K562 (cell line): ENCODE data around the gene SLC13A4. TPM values are rescaled to one million over a fixed set of nuclear protein-coding genes. Genes with fewer than 3 reads are reported as not detected.

Source experiments
- DNMT1 ChIP-seq: fragments of 450-650 bp; IDR thresholded peaks from 2 replicates; pipeline ENCODE4 v1.6.1; 2016; ENCODE audit warnings: antibody characterized with exemption, mild to moderate bottlenecking
- EGR1 ChIP-seq: fragments of 450-650 bp; conservative IDR thresholded peaks from 2 replicates; pipeline ENCODE4 v1.6.1; 2017; ENCODE audit warnings: mild to moderate bottlenecking
- FOSL1 ChIP-seq: fragments of 200-800 bp; sonication (Bioruptor generic); conservative IDR thresholded peaks from 2 replicates; pipeline ENCODE4 v1.6.1; 2016; ENCODE audit warnings: missing genetic modification characterization, missing compliant biosample characterization
- HCFC1 ChIP-seq: IDR thresholded peaks from 2 replicates; pipeline ENCODE4 v1.6.1; 2012; ENCODE audit warnings: low read depth, low read length, improper control_type of control experiment
- HDAC6 ChIP-seq: IDR thresholded peaks from 2 replicates; pipeline ENCODE4 v1.6.1; 2012; ENCODE audit warnings: low read depth, mild to moderate bottlenecking, control low read depth, inconsistent platforms, low read length, moderate library complexity
- JUN ChIP-seq, 2 experiments: sonication (generic) in 1 of 2; formaldehyde crosslinking in 1 of 2; IDR thresholded peaks; 2 replicates each; pipeline versions ENCODE4 v1.6.1 to v1.8.0; 2012 to 2022; ENCODE audit warnings: borderline replicate concordance in 2 of 2, mild to moderate bottlenecking in 2 of 2, improper control_type of control experiment in 1 of 2, low read depth in 1 of 2, low read length in 1 of 2, missing genetic modification reagents in 1 of 2
- PHF20 ChIP-seq: fragments of 450-650 bp; IDR thresholded peaks from 2 replicates; pipeline ENCODE4 v1.6.1; 2018; ENCODE audit not compliant: partially characterized antibody
- PHF21A ChIP-seq: fragments of 450-650 bp; IDR thresholded peaks from 2 replicates; pipeline ENCODE4 v1.6.1; 2017; ENCODE audit warnings: low read depth, borderline replicate concordance
- RFX5 ChIP-seq: IDR thresholded peaks from 2 replicates; pipeline ENCODE4 v1.6.1; 2011; ENCODE audit warnings: low read depth, mild to moderate bottlenecking, improper control_type of control experiment, low read length
- SMAD2 ChIP-seq: fragments of 150-350 bp; IDR thresholded peaks from 2 replicates; pipeline ENCODE4 v1.6.1; 2014; ENCODE audit warnings: low read depth, mild to moderate bottlenecking, low read length
- SNIP1 ChIP-seq: fragments of 450-650 bp; IDR thresholded peaks from 2 replicates; pipeline ENCODE4 v1.7.1; 2017; ENCODE audit warnings: low read depth, mild to moderate bottlenecking
- SP2 ChIP-seq: IDR thresholded peaks from 2 replicates; pipeline ENCODE4 v1.6.1; 2011; ENCODE audit warnings: mild to moderate bottlenecking, low read depth, low read length, moderate library complexity; ENCODE audit not compliant: poor library complexity, severe bottlenecking; ENCODE audit errors: extremely low read depth
- SRF ChIP-seq, 2 experiments: fragments of 250-450, 450-650 bp in 1 of 2; sonication (Bioruptor Pico) in 1 of 2; sonication (generic) in 1 of 2; formaldehyde crosslinking; IDR thresholded peaks; 2 replicates each; pipeline versions ENCODE4 v1.5.0 to v1.5.1; 2020 to 2022; ENCODE audit warnings: mild to moderate bottlenecking in 1 of 2, missing genetic modification reagents in 1 of 2
- SRSF3 ChIP-seq: fragments of 200-400 bp; formaldehyde crosslinking; IDR thresholded peaks from 2 replicates; pipeline ENCODE4 v1.6.1; 2016; ENCODE audit warnings: mild to moderate bottlenecking, low read length, moderate library complexity; ENCODE audit not compliant: insufficient read depth
- TCFL5 ChIP-seq: fragments of 250-450 bp; sonication (Bioruptor Pico); conservative IDR thresholded peaks from 2 replicates; pipeline ENCODE4 v1.6.1; 2021; ENCODE audit warnings: mild to moderate bottlenecking, moderate library complexity, matching md5 sums
- ZEB2 ChIP-seq: fragments of 450-650 bp; IDR thresholded peaks from 2 replicates; pipeline ENCODE4 v1.6.1; 2016
- ZNF133 ChIP-seq: fragments of 250-450 bp; sonication (Bioruptor Pico); IDR thresholded peaks from 2 replicates; pipeline ENCODE4 v1.4.0; 2020; ENCODE audit warnings: mild to moderate bottlenecking
- ZNF140 ChIP-seq: fragments of 250-450 bp; sonication (Bioruptor Pico); IDR thresholded peaks from 2 replicates; pipeline ENCODE4 v1.8.0; 2021; ENCODE audit warnings: moderate library complexity, mild to moderate bottlenecking, inconsistent platforms
- ZNF384 ChIP-seq: IDR thresholded peaks from 2 replicates; pipeline ENCODE4 v1.6.1; 2012; ENCODE audit warnings: low read depth, low read length, improper control_type of control experiment
- ZNF444 ChIP-seq: fragments of 250-450 bp; sonication (Bioruptor Pico); IDR thresholded peaks from 2 replicates; pipeline ENCODE4 v1.4.0; 2020; ENCODE audit warnings: mild to moderate bottlenecking, moderate library complexity
- ZNF589 ChIP-seq: fragments of 200-800 bp; sonication (Bioruptor generic); IDR thresholded peaks from 2 replicates; pipeline ENCODE4 v1.6.1; 2016; ENCODE audit warnings: low read depth, missing genetic modification characterization, missing compliant biosample characterization
- ZNF76 ChIP-seq: fragments of 250-450 bp; sonication (Bioruptor Pico); IDR thresholded peaks from 2 replicates; pipeline ENCODE4 v1.4.0; 2020; ENCODE audit warnings: mild to moderate bottlenecking, moderate library complexity, borderline replicate concordance
- ZNF766 ChIP-seq: fragments of 200-800 bp; sonication (Bioruptor generic); conservative IDR thresholded peaks from 2 replicates; pipeline ENCODE4 v1.6.1; 2016; ENCODE audit warnings: missing genetic modification characterization, missing compliant biosample characterization
- polyA plus RNA-seq, 8 experiments: library from polyadenylated mRNA; depleted of rRNA in 4 of 8; stranded (reverse) in 5 of 8; unstranded in 3 of 8; fragments of >200 nt; fragmentation: Nextera tagmentation in 2 of 8; fragmentation: Illumina TruSeq in 1 of 8; extraction: Ambion mirVana in 2 of 8; extraction: Trizol in 1 of 8; gene quantifications; 2 replicates each; pipeline versions ENCODE4 v1.2.1 to v1.2.3, GENCODE V29; 2011 to 2014; ENCODE audit warnings: inconsistent platforms in 1 of 8, missing spikeins in 1 of 8
- total RNA-seq, 7 experiments: library from RNA; depleted of rRNA in 6 of 7; stranded (reverse); fragments of >200 nt in 6 of 7; fragmentation: Illumina TruSeq in 2 of 7; extraction: Trizol in 2 of 7; gene quantifications; 2 replicates each; pipeline versions ENCODE4 v1.2.1 to v1.2.3, GENCODE V29; 2011 to 2021; ENCODE audit warnings: low replicate concordance in 1 of 7
- TF ChIP-seq, protein P1 (sequence below): fragments of 200-800 bp; sonication (Bioruptor generic); IDR thresholded peaks from 2 replicates; pipeline ENCODE4 v1.6.1; 2017; ENCODE audit warnings: missing genetic modification characterization, missing compliant biosample characterization
- TF ChIP-seq, protein P2 (sequence below): fragments of 450-650 bp; formaldehyde crosslinking; IDR thresholded peaks from 2 replicates; pipeline ENCODE4 v1.4.0; 2020; ENCODE audit warnings: mild to moderate bottlenecking, moderate library complexity
- TF ChIP-seq, protein P3 (sequence below): fragments of 250-450 bp; sonication (Bioruptor Pico); IDR thresholded peaks from 2 replicates; pipeline ENCODE4 v1.5.0; 2020; ENCODE audit warnings: mild to moderate bottlenecking, borderline replicate concordance

SLC13A4 gene
- total and polyA plus RNA-seq, 9 of the 15 experiments (the other 6 are each of a cell fraction or from before 2014, with no cell fraction given), result 0.11 to 1.0 (median 0.36) TPM

DNA sequence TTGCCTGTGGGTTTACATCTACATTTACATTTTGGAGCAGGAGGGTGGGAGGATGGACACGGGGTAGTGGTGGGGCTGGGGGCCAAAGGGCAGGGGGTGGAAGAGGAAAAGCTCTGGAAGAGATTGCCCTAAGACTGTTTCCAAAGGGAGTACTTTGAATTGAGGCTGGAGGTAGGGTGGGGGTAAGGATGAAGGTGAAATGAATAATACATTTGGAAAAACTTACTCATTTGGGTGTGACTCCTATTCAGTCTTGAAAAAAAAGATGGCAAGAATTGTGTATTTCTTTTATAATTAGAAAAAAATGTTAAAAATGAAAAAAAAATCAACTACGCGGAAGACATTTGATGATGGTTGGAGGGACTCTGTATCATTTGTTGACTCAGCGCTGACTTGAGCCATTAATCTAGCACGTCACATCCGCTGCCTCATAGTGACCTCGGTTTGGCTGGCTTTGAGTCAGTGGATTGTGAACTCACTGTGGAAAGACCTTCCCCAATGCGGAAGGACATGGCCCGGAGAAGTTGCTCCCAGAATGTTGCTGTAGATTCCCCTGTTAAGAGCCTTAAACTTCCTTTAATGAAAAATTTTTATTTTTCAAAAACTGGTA, 17.8 kb upstream of the SLC13A4 start (continued):
- TF ChIP-seq, protein P1, sequence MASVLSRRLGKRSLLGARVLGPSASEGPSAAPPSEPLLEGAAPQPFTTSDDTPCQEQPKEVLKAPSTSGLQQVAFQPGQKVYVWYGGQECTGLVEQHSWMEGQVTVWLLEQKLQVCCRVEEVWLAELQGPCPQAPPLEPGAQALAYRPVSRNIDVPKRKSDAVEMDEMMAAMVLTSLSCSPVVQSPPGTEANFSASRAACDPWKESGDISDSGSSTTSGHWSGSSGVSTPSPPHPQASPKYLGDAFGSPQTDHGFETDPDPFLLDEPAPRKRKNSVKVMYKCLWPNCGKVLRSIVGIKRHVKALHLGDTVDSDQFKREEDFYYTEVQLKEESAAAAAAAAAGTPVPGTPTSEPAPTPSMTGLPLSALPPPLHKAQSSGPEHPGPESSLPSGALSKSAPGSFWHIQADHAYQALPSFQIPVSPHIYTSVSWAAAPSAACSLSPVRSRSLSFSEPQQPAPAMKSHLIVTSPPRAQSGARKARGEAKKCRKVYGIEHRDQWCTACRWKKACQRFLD, result no peak
- no peak for TF ChIP-seq ZNF133
- TF ChIP-seq RFX5, result no peak
- no peak for TF ChIP-seq ZNF140 (CRISPR knock-in tag)
- no peak for TF ChIP-seq ZNF589 (CRISPR knock-in tag)
- no peak for TF ChIP-seq PHF21A
- no peak for TF ChIP-seq SRSF3
- no peak for TF ChIP-seq PHF20
- TF ChIP-seq ZEB2, result no peak
- TF ChIP-seq FOSL1 (tag), result peak; percentile 90
- TF ChIP-seq ZNF766 (CRISPR knock-in tag), result no peak
- TF ChIP-seq HCFC1, result no peak
- no peak for TF ChIP-seq DNMT1
- TF ChIP-seq, protein P2, sequence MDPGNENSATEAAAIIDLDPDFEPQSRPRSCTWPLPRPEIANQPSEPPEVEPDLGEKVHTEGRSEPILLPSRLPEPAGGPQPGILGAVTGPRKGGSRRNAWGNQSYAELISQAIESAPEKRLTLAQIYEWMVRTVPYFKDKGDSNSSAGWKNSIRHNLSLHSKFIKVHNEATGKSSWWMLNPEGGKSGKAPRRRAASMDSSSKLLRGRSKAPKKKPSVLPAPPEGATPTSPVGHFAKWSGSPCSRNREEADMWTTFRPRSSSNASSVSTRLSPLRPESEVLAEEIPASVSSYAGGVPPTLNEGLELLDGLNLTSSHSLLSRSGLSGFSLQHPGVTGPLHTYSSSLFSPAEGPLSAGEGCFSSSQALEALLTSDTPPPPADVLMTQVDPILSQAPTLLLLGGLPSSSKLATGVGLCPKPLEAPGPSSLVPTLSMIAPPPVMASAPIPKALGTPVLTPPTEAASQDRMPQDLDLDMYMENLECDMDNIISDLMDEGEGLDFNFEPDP (CRISPR knock-in tag), result no peak
- TF ChIP-seq JUN (IDR thresholded peaks at IDR 0.05; ENCODE audit: borderline replicate concordance, low read depth, low read length), result no peak
- TF ChIP-seq JUN (CRISPR knock-in tag; IDR thresholded peaks at IDR 0.05; ENCODE audit: borderline replicate concordance), result no peak
- no peak for TF ChIP-seq TCFL5 (CRISPR knock-in tag)
- no peak for TF ChIP-seq SP2
- no peak for TF ChIP-seq SNIP1
- no peak for TF ChIP-seq EGR1
- no peak for TF ChIP-seq ZNF76
- no peak for TF ChIP-seq HDAC6
- TF ChIP-seq ZNF384, result no peak
- no peak for TF ChIP-seq ZNF444 (CRISPR knock-in tag)
- no peak for TF ChIP-seq SMAD2
- TF ChIP-seq, protein P3, sequence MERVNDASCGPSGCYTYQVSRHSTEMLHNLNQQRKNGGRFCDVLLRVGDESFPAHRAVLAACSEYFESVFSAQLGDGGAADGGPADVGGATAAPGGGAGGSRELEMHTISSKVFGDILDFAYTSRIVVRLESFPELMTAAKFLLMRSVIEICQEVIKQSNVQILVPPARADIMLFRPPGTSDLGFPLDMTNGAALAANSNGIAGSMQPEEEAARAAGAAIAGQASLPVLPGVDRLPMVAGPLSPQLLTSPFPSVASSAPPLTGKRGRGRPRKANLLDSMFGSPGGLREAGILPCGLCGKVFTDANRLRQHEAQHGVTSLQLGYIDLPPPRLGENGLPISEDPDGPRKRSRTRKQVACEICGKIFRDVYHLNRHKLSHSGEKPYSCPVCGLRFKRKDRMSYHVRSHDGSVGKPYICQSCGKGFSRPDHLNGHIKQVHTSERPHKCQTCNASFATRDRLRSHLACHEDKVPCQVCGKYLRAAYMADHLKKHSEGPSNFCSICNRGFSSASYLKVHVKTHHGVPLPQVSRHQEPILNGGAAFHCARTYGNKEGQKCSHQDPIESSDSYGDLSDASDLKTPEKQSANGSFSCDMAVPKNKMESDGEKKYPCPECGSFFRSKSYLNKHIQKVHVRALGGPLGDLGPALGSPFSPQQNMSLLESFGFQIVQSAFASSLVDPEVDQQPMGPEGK (CRISPR knock-in tag), result no peak
- TF ChIP-seq SRF (CRISPR knock-in tag; IDR thresholded peaks at IDR 0.05), result no peak
